Effector memory CD8-positive, alpha-beta T cell (primary cell): ENCODE results near the gene VWF.
"Not testable (repeated sequence)": the region's sequence is repeated elsewhere in the genome, so short reads cannot be mapped to it uniquely, and the experiment has no call there.

Experiments
- ATAC-seq: fragments of 150-1000 bp; cut with Tn5 transposase; replicated peaks from 2 replicates; pipeline ENCODE4 v1.10.0; 2021; ENCODE audit warnings: mild to moderate bottlenecking, moderate library complexity
- DNase-seq, 3 experiments: peaks; one replicate each; pipeline ENCODE4 v3.0.0; 2021
- H3K27ac Mint-ChIP-seq, 2 donors: one replicate each; pipeline ENCODE4 v1.8.0; 2022; ENCODE audit warnings: mild to moderate bottlenecking in 2 of 2, mixed read lengths in 2 of 2, moderate library complexity in 2 of 2
- H3K27me3 Mint-ChIP-seq, 2 donors: one replicate each; pipeline ENCODE4 v1.8.0; 2022; ENCODE audit warnings: mixed read lengths in 2 of 2
- H3K36me3 Mint-ChIP-seq: one replicate; pipeline ENCODE4 v1.8.0; 2022; ENCODE audit warnings: mild to moderate bottlenecking, moderate library complexity, mixed read lengths; ENCODE audit not compliant: insufficient read depth
- H3K4me1 Mint-ChIP-seq, 2 donors: one replicate each; pipeline ENCODE4 v1.8.0; 2022; ENCODE audit warnings: low read depth in 2 of 2, mixed read lengths in 2 of 2
- H3K4me3 Mint-ChIP-seq, 2 donors: one replicate each; pipeline ENCODE4 v1.8.0; 2022; ENCODE audit warnings: mild to moderate bottlenecking in 2 of 2, mixed read lengths in 2 of 2, moderate library complexity in 2 of 2
- H3K9me3 Mint-ChIP-seq, 2 donors: one replicate each; pipeline ENCODE4 v1.8.0; 2022; ENCODE audit warnings: mixed read lengths in 2 of 2

The VWF gene

GRCh38 chr12:6110006-6110405 lies 14.5 kb downstream of the VWF start:
- Mint-ChIP-seq H3K36me3 (no peaks in the 10 kb centered on the region), H3K4me3 (no peak overlapping the region), H3K4me1 (no peaks in the 10 kb centered on the region), H3K27ac (no peak overlapping the region), H3K9me3 (no peaks in the 10 kb centered on the region), H3K27me3 (peaks cover 18 to 26% of the 10 kb centered on the region in 2 donors)
- no peak for DNase-seq
- no peak for ATAC-seq

- ATAC-seq (no peak), DNase-seq (no peak)
- Mint-ChIP-seq H3K36me3 (no peaks in the 10 kb centered on the region), H3K4me1 (no peaks in the 10 kb centered on the region), H3K9me3 (no peaks in the 10 kb centered on the region), H3K27me3 (peaks cover 0 to 3% of the 10 kb centered on the region in 2 donors), H3K27ac (no peak overlapping the region), H3K4me3 (no peak overlapping the region)
Measured at GRCh38 chr12:6106218-6106617, 18.3 kb downstream of the VWF start.

- Mint-ChIP-seq H3K4me1 (no peaks in the 10 kb centered on the region), H3K4me3 (no peak overlapping the region), H3K36me3 (no peaks in the 10 kb centered on the region), H3K9me3 (no peaks in the 10 kb centered on the region), H3K27ac (no peak overlapping the region), H3K27me3 (peaks cover 0 to 6% of the 10 kb centered on the region in 2 donors)
- DNase-seq, result no peak
- ATAC-seq, result no peak
Measured at GRCh38 chr12:6104842-6105241, 19.6 kb downstream of the VWF start.

- Mint-ChIP-seq H3K4me3 (no peak overlapping the region), H3K27me3 (peaks cover under 1 to 6% of the 10 kb centered on the region in 2 donors), H3K9me3 (no peaks in the 10 kb centered on the region), H3K27ac (no peak overlapping the region), H3K36me3 (no peaks in the 10 kb centered on the region), H3K4me1 (no peaks in the 10 kb centered on the region)
- DNase-seq (no peak), ATAC-seq (no peak)
Measured at GRCh38 chr12:6104027-6104426, 20.4 kb downstream of the VWF start.

GRCh38 chr12:6102021-6102420 lies 22.4 kb downstream of the VWF start:
- H3K4me1 Mint-ChIP-seq, H3K4me3 Mint-ChIP-seq, H3K36me3 Mint-ChIP-seq, ATAC-seq, H3K9me3 Mint-ChIP-seq, H3K27ac Mint-ChIP-seq, DNase-seq: not testable (repeated sequence)
- H3K27me3 Mint-ChIP-seq, result peaks cover 20 to 25% of the 10 kb centered on the region in 2 donors

GRCh38 chr12:6099316-6099715 lies 25.2 kb downstream of the VWF start:
- Mint-ChIP-seq H3K36me3 (no peaks in the 10 kb centered on the region), H3K27me3 (peaks cover 40 to 47% of the 10 kb centered on the region in 2 donors), H3K27ac (no peak overlapping the region), H3K9me3 (no peaks in the 10 kb centered on the region), H3K4me1 (no peaks in the 10 kb centered on the region), H3K4me3 (no peak overlapping the region)
- DNase-seq (no peak), ATAC-seq (no peak)

GRCh38 chr12:6097411-6097810 lies 27.1 kb downstream of the VWF start:
- DNase-seq, result no peak
- Mint-ChIP-seq H3K9me3 (no peaks in the 10 kb centered on the region), H3K27ac (no peak overlapping the region), H3K27me3 (peaks cover 54 to 65% of the 10 kb centered on the region in 2 donors), H3K4me1 (no peaks in the 10 kb centered on the region), H3K36me3 (no peaks in the 10 kb centered on the region), H3K4me3 (no peak overlapping the region)
- ATAC-seq, result no peak

GRCh38 chr12:6096527-6096926 lies 27.9 kb downstream of the VWF start:
- ATAC-seq, result no peak
- H3K27ac Mint-ChIP-seq, result no peak overlapping the region
- no peaks in the 10 kb centered on the region for H3K4me1 Mint-ChIP-seq
- H3K4me3 Mint-ChIP-seq, result no peak overlapping the region
- H3K27me3 Mint-ChIP-seq, result peaks cover 55 to 66% of the 10 kb centered on the region in 2 donors
- no peak for DNase-seq
- no peaks in the 10 kb centered on the region for H3K9me3 Mint-ChIP-seq
- H3K36me3 Mint-ChIP-seq, result no peaks in the 10 kb centered on the region

GRCh38 chr12:6095269-6095668 lies 29.2 kb downstream of the VWF start:
- DNase-seq (no peak), ATAC-seq (no peak)
- Mint-ChIP-seq H3K9me3 (no peaks in the 10 kb centered on the region), H3K27me3 (peaks cover 55 to 73% of the 10 kb centered on the region in 2 donors), H3K4me3 (no peak overlapping the region), H3K36me3 (no peaks in the 10 kb centered on the region), H3K27ac (no peak overlapping the region), H3K4me1 (no peaks in the 10 kb centered on the region)

- Mint-ChIP-seq H3K27ac (no peak overlapping the region), H3K4me3 (no peak overlapping the region), H3K36me3 (no peaks in the 10 kb centered on the region), H3K9me3 (no peaks in the 10 kb centered on the region), H3K4me1 (no peaks in the 10 kb centered on the region), H3K27me3 (peaks cover 64 to 85% of the 10 kb centered on the region in 2 donors)
- DNase-seq (no peak), ATAC-seq (no peak)
Measured at GRCh38 chr12:6093764-6094163, 30.7 kb downstream of the VWF start.

GRCh38 chr12:6092784-6093722 lies 31.4 kb downstream of the VWF start:
- H3K27ac Mint-ChIP-seq, result no peak overlapping the region
- ATAC-seq (no peak), DNase-seq (no peak)
- no peaks in the 10 kb centered on the region for H3K4me1 Mint-ChIP-seq
- no peak overlapping the region for H3K4me3 Mint-ChIP-seq
- H3K36me3 Mint-ChIP-seq, result no peaks in the 10 kb centered on the region
- no peaks in the 10 kb centered on the region for H3K9me3 Mint-ChIP-seq
- H3K27me3 Mint-ChIP-seq, result peaks cover 59 to 85% of the 10 kb centered on the region in 2 donors

GRCh38 chr12:6091786-6092566 lies 32.5 kb downstream of the VWF start:
- Mint-ChIP-seq H3K4me1 (no peaks in the 10 kb centered on the region), H3K27me3 (peaks cover 56 to 85% of the 10 kb centered on the region in 2 donors), H3K9me3 (no peaks in the 10 kb centered on the region), H3K36me3 (no peaks in the 10 kb centered on the region), H3K27ac (no peak overlapping the region), H3K4me3 (no peak overlapping the region)
- ATAC-seq, result no peak
- DNase-seq, result no peak

- no peaks in the 10 kb centered on the region for H3K4me1 Mint-ChIP-seq
- no peak for ATAC-seq
Measured at GRCh38 chr12:6090803-6091202, 33.7 kb downstream of the VWF start.

More at GRCh38 chr12:6090803-6091202, 33.7 kb downstream of the VWF start:
- Mint-ChIP-seq H3K4me3 (no peak overlapping the region), H3K27me3 (peaks cover 51 to 81% of the 10 kb centered on the region in 2 donors), H3K36me3 (no peaks in the 10 kb centered on the region), H3K9me3 (no peaks in the 10 kb centered on the region), H3K27ac (no peak overlapping the region)
- no peak for DNase-seq
